Vagina (tissue), 2 donors: Measurements from ENCODE around the gene AURKA. TPM values are rescaled to one million over a fixed set of nuclear protein-coding genes. Genes with fewer than 3 reads are reported as not detected.

Source experiments
- DNase-seq, 2 donors: peaks; one replicate each; pipeline ENCODE4 v3.0.0-alpha.2; 2017; ENCODE audit errors: extremely low spot score in 2 of 2
- H3K27ac ChIP-seq: fragments of 200-600 bp; sonication (generic); one replicate; pipeline ENCODE4 v1.5.1; 2019
- H3K27me3 ChIP-seq: fragments of 200-600 bp; sonication (generic); one replicate; pipeline ENCODE4 v1.5.1; 2019
- H3K36me3 ChIP-seq, 2 donors: fragments of 200-600 bp; sonication (generic); one replicate each; pipeline ENCODE4 v1.5.1; 2017 to 2019
- H3K4me1 ChIP-seq: fragments of 200-600 bp; sonication (generic); one replicate; pipeline ENCODE4 v1.5.1; 2019
- H3K4me3 ChIP-seq, 2 donors: fragments of 200-600 bp; sonication (generic); 1 replicate in 1 of 2; 2 replicates in 1 of 2; pipeline ENCODE4 v1.5.1; 2016 to 2019
- H3K9me3 ChIP-seq: fragments of 200-600 bp; sonication (generic); one replicate; pipeline ENCODE4 v1.5.1; 2019
- CTCF ChIP-seq, 3 experiments: fragments of 450-650 bp in 2 of 3; fragments of 200-600 bp in 1 of 3; sonication (generic) in 1 of 3; IDR thresholded peaks; one replicate each; pipeline ENCODE4 v1.5.1; 2017 to 2019; ENCODE audit warnings: antibody characterized with exemption in 3 of 3, mild to moderate bottlenecking in 2 of 3, moderate library complexity in 2 of 3
- POLR2A ChIP-seq, 2 donors: fragments of 450-650 bp; IDR thresholded peaks; one replicate each; pipeline ENCODE4 v1.6.1; 2017; ENCODE audit warnings: antibody characterized with exemption in 2 of 2, mild to moderate bottlenecking in 2 of 2, moderate library complexity in 2 of 2
- POLR2AphosphoS5 ChIP-seq, 2 donors: sonication (generic); formaldehyde crosslinking; IDR thresholded peaks; one replicate each; pipeline ENCODE4 v1.9.0; 2017; ENCODE audit warnings: antibody characterized with exemption in 2 of 2, mild to moderate bottlenecking in 2 of 2, low read depth in 1 of 2; ENCODE audit not compliant: insufficient read depth in 1 of 2
- intact Hi-C: fragments of 100-400 bp; cut with DNase I; formaldehyde crosslinking; loops from one replicate; pipeline ENCODE4 v1.15.1; 2023
- total RNA-seq: library from RNA; depleted of rRNA; stranded (reverse); fragments of >200 nt; gene quantifications from one replicate; pipeline ENCODE4 v1.2.3, GENCODE V29; 2016

Gene AURKA
- total RNA-seq, 1 donor from 2014 or later, result 2.2 TPM

GRCh38 chr20:56368351-56369134 is 23.5 kb downstream of the AURKA start:
- no peak for DNase-seq
- Histone ChIP-seq H3K27ac (no peak overlapping the region), H3K27me3 (no peaks in the 10 kb centered on the region), H3K9me3 (no peaks in the 10 kb centered on the region), H3K4me3 (no peak overlapping the region), H3K4me1 (no peaks in the 10 kb centered on the region), H3K36me3 (peaks cover 0 to 34% of the 10 kb centered on the region in 2 donors)
- intact Hi-C loops, result no loop called here
- TF ChIP-seq POLR2AphosphoS5 (IDR thresholded peaks at IDR 0.05; ENCODE audit: insufficient read depth in 1 of 2, low read depth in 1 of 2), result no peak
- TF ChIP-seq CTCF (IDR thresholded peaks at IDR 0.05), result no peak
- no peak for TF ChIP-seq POLR2A (IDR thresholded peaks at IDR 0.05)

GRCh38 chr20:56363491-56363890 is 28.5 kb downstream of the AURKA start:
- H3K27me3 ChIP-seq, result no peaks in the 10 kb centered on the region
- DNase-seq, result no peak
- no peak for TF ChIP-seq POLR2A (IDR thresholded peaks at IDR 0.05)
- peaks cover 27% of the 10 kb centered on the region for H3K4me1 ChIP-seq
- no peak overlapping the region for H3K4me3 ChIP-seq
- H3K36me3 ChIP-seq, result peaks cover 0 to 37% of the 10 kb centered on the region in 2 donors
- H3K9me3 ChIP-seq, result no peaks in the 10 kb centered on the region
- no peak overlapping the region for H3K27ac ChIP-seq
- intact Hi-C loops, result no loop called here

- DNase-seq, result no peak
- TF ChIP-seq POLR2AphosphoS5 (IDR thresholded peaks at IDR 0.05; ENCODE audit: insufficient read depth in 1 of 2, low read depth in 1 of 2), result no peak
- no peak for TF ChIP-seq POLR2A (IDR thresholded peaks at IDR 0.05)
- no peak for TF ChIP-seq CTCF (IDR thresholded peaks at IDR 0.05)
- H3K27me3 ChIP-seq, result no peaks in the 10 kb centered on the region
- peaks cover 28% of the 10 kb centered on the region for H3K4me1 ChIP-seq
- H3K27ac ChIP-seq, result no peak overlapping the region
- H3K4me3 ChIP-seq, result no peak overlapping the region
- no peaks in the 10 kb centered on the region for H3K9me3 ChIP-seq
- intact Hi-C loops, result no loop called here
- peaks cover 0 to 37% of the 10 kb centered on the region in 2 donors for H3K36me3 ChIP-seq
Measured at GRCh38 chr20:56362833-56363413, 29.1 kb downstream of the AURKA start.

- TF ChIP-seq POLR2A (IDR thresholded peaks at IDR 0.05) (no peak), POLR2AphosphoS5 (IDR thresholded peaks at IDR 0.05; ENCODE audit: insufficient read depth in 1 of 2, low read depth in 1 of 2) (no peak), CTCF (IDR thresholded peaks at IDR 0.05) (no peak)
- DNase-seq, result no peak
- intact Hi-C loops, result no loop called here
- H3K9me3 ChIP-seq, result no peaks in the 10 kb centered on the region
- peaks cover 0 to 26% of the 10 kb centered on the region in 2 donors for H3K36me3 ChIP-seq
- no peak overlapping the region for H3K27ac ChIP-seq
- peaks cover 30% of the 10 kb centered on the region for H3K4me1 ChIP-seq
- no peak overlapping the region for H3K4me3 ChIP-seq
- H3K27me3 ChIP-seq, result no peaks in the 10 kb centered on the region
Measured at GRCh38 chr20:56361900-56362299, 30.1 kb downstream of the AURKA start.

- H3K27ac ChIP-seq, result no peak overlapping the region
- peaks cover 30% of the 10 kb centered on the region for H3K4me1 ChIP-seq
- H3K36me3 ChIP-seq, result peaks cover 0 to 16% of the 10 kb centered on the region in 2 donors
- intact Hi-C loops, result no loop called here
- no peak for DNase-seq
- no peaks in the 10 kb centered on the region for H3K27me3 ChIP-seq
- H3K4me3 ChIP-seq, result peak overlapping the region in 1 of 2 donors; percentile 66
- TF ChIP-seq POLR2AphosphoS5 (IDR thresholded peaks at IDR 0.05; ENCODE audit: insufficient read depth in 1 of 2, low read depth in 1 of 2) (no peak), CTCF (IDR thresholded peaks at IDR 0.05) (no peak), POLR2A (IDR thresholded peaks at IDR 0.05) (no peak)
- no peaks in the 10 kb centered on the region for H3K9me3 ChIP-seq
Measured at GRCh38 chr20:56360908-56361205, 31.2 kb downstream of the AURKA start.
